ENCODE measurements around the gene TTC9B.

DNA sequence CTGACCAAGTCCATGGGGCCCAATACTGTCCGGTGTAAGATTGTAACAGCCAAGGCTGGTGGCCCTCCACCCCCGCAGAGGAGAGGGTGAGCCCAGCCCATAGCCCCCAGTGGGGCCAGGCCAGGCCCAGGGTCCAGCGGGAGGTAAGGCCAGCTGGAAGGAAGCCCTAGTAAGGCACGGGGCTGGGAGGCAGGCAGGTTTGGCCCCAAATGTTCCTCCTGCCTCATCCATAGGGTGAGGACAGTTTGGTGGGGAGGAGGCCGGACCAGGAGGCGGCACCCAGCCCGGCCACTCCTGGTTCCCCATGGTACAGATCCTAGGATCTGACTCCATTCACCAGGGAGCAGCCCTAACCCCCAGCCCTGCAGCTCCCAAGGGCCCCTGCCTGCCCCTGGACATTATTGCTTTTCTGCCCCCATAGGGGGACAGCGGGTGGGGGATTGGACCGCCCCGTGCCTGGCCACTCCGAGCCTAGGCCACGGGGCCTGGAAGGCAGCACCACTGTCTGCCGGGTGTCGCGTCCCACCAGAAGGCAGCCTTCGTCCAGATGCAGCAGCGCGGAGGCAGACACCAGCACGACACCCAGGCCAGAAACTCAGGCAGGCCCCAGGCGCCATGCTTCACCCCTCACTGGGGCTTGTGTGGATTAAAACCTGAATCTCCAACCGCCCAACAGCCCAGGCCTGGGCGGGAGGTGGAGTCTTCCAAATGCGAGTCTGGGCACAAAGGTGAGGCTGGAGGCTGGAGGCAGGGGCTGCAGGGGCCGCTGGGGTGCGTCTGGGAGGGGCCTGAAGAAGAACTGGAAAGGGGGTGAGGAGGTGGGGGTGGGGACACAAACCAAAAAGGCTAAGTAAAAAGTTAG lies 15.0 kb upstream of the TTC9B start:
- TF ChIP-seq, protein P1, sequence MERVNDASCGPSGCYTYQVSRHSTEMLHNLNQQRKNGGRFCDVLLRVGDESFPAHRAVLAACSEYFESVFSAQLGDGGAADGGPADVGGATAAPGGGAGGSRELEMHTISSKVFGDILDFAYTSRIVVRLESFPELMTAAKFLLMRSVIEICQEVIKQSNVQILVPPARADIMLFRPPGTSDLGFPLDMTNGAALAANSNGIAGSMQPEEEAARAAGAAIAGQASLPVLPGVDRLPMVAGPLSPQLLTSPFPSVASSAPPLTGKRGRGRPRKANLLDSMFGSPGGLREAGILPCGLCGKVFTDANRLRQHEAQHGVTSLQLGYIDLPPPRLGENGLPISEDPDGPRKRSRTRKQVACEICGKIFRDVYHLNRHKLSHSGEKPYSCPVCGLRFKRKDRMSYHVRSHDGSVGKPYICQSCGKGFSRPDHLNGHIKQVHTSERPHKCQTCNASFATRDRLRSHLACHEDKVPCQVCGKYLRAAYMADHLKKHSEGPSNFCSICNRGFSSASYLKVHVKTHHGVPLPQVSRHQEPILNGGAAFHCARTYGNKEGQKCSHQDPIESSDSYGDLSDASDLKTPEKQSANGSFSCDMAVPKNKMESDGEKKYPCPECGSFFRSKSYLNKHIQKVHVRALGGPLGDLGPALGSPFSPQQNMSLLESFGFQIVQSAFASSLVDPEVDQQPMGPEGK (CRISPR knock-in tag; IDR thresholded peaks at IDR 0.05; ENCODE audit: borderline replicate concordance), result no peak
- TF ChIP-seq, protein P2, sequence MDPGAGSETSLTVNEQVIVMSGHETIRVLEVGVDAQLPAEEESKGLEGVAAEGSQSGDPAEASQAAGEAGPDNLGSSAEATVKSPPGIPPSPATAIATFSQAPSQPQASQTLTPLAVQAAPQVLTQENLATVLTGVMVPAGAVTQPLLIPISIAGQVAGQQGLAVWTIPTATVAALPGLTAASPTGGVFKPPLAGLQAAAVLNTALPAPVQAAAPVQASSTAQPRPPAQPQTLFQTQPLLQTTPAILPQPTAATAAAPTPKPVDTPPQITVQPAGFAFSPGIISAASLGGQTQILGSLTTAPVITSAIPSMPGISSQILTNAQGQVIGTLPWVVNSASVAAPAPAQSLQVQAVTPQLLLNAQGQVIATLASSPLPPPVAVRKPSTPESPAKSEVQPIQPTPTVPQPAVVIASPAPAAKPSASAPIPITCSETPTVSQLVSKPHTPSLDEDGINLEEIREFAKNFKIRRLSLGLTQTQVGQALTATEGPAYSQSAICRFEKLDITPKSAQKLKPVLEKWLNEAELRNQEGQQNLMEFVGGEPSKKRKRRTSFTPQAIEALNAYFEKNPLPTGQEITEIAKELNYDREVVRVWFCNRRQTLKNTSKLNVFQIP (CRISPR knock-in tag; IDR thresholded peaks at IDR 0.05; ENCODE audit: borderline replicate concordance, low read depth), result no peak
- TF ChIP-seq GLIS3 (CRISPR knock-in tag; IDR thresholded peaks at IDR 0.05) (no peak), CSDC2 (CRISPR knock-in tag; IDR thresholded peaks at IDR 0.05) (no peak), ZNF70 (CRISPR knock-in tag; IDR thresholded peaks at IDR 0.05) (no peak)
- TF ChIP-seq, protein P3, sequence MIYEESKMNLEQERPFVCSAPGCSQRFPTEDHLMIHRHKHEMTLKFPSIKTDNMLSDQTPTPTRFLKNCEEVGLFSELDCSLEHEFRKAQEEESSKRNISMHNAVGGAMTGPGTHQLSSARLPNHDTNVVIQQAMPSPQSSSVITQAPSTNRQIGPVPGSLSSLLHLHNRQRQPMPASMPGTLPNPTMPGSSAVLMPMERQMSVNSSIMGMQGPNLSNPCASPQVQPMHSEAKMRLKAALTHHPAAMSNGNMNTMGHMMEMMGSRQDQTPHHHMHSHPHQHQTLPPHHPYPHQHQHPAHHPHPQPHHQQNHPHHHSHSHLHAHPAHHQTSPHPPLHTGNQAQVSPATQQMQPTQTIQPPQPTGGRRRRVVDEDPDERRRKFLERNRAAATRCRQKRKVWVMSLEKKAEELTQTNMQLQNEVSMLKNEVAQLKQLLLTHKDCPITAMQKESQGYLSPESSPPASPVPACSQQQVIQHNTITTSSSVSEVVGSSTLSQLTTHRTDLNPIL (CRISPR knock-in tag; IDR thresholded peaks at IDR 0.05; ENCODE audit: low read depth), result no peak
